ENCODE data around the gene TXN2.
"Not testable (repeated sequence)": the region's sequence is repeated elsewhere in the genome, so short reads cannot be mapped to it uniquely, and the experiment has no call there.

DNA sequence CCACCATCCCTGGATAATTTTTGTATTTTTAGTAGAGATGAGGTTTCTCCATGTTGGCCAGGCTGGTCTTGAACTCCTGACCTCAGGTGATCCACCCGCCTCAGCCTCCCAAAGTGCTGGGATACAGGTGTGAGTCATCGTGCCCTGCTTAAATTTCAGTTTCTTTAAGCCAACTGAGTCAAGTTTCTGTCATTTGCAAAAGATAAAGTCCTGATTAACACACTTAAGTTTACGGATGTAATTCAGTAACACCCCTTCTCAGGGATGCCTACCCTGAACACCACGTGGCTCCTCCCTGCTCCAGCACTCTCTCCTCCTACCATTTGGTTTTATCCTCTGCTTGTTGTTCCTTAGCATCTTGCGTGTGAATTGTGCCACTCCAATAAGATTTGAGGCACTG is 57.0 kb downstream of the TXN2 start:
- not testable (repeated sequence) for TF ChIP-seq CTCF (IDR thresholded peaks at IDR 0.05); EZH2 (IDR thresholded peaks at IDR 0.05; ENCODE audit: borderline replicate concordance, insufficient read depth, low read depth, low read length, poor library complexity, severe bottlenecking)

All from B cell (primary cell).